HUES64 (cell line): ENCODE results near the gene CRTAC1.

Experiments used
- H3K27ac ChIP-seq: 2 replicates; pipeline ENCODE4 v1.7.0; 2013; ENCODE audit warnings: low read depth, low read length, inconsistent platforms
- H3K27me3 ChIP-seq: 2 replicates; pipeline ENCODE4 v1.6.1; 2013; ENCODE audit warnings: mild to moderate bottlenecking, low read length; ENCODE audit not compliant: insufficient read depth
- H3K36me3 ChIP-seq: 2 replicates; pipeline ENCODE4 v1.6.1; 2013; ENCODE audit warnings: mild to moderate bottlenecking, low read length; ENCODE audit not compliant: insufficient read depth
- H3K4me1 ChIP-seq: 2 replicates; pipeline ENCODE4 v1.6.1; 2013; ENCODE audit warnings: mild to moderate bottlenecking, low read length, moderate library complexity; ENCODE audit not compliant: insufficient read depth
- H3K4me3 ChIP-seq: 2 replicates; pipeline ENCODE4 v1.5.1; 2013; ENCODE audit warnings: mild to moderate bottlenecking, low read length, moderate library complexity
- H3K9ac ChIP-seq: 2 replicates; pipeline ENCODE4 v1.6.1; 2013; ENCODE audit warnings: mild to moderate bottlenecking, low read depth, low read length
- H3K9me3 ChIP-seq: 2 replicates; pipeline ENCODE4 v1.6.1; 2013; ENCODE audit warnings: low read depth, low read length; ENCODE audit not compliant: insufficient read depth
- WGBS: fragments of 150-250, 120-280 bp; methylation state at CpG from one replicate; pipeline ENCODE4 v1.1.7; 2013; ENCODE audit warnings: missing lambda C conversion rate; 5-methylcytosine and 5-hydroxymethylcytosine counted together

Gene CRTAC1

GRCh38 chr10:98029149-98030092 is 1.0 kb downstream of the CRTAC1 start:
- 4% methylated on average over 44 of the region's 44 CpGs for WGBS

GRCh38 chr10:98028168-98028770 is 2.2 kb downstream of the CRTAC1 start:
- WGBS = 14% methylated on average over 10 of the region's 11 CpGs

More at GRCh38 chr10:98029149-98030092, 1.0 kb downstream of the CRTAC1 start:
- Histone ChIP-seq H3K9me3 (no peaks in the 10 kb centered on the region), H3K4me3 (peak overlapping the region; percentile 69), H3K4me1 (no peaks in the 10 kb centered on the region), H3K27ac (no peak overlapping the region), H3K36me3 (no peaks in the 10 kb centered on the region), H3K27me3 (peaks cover 78% of the 10 kb centered on the region), H3K9ac (no peak overlapping the region; the same call in 1 of the 2 replicates)

GRCh38 chr10:98023024-98023423 is 7.4 kb downstream of the CRTAC1 start:
- Histone ChIP-seq H3K4me3 (no peak overlapping the region), H3K36me3 (no peaks in the 10 kb centered on the region), H3K4me1 (no peaks in the 10 kb centered on the region), H3K27me3 (peaks cover 19% of the 10 kb centered on the region), H3K9ac (no peak overlapping the region), H3K27ac (no peak overlapping the region), H3K9me3 (no peaks in the 10 kb centered on the region)
- 97% methylated on average over 4 of the region's 4 CpGs for WGBS

More at GRCh38 chr10:98028168-98028770, 2.2 kb downstream of the CRTAC1 start:
- H3K36me3 ChIP-seq = no peaks in the 10 kb centered on the region
- H3K4me1 ChIP-seq = no peaks in the 10 kb centered on the region
- no peaks in the 10 kb centered on the region for H3K9me3 ChIP-seq
- no peak overlapping the region for H3K9ac ChIP-seq
- no peak overlapping the region for H3K4me3 ChIP-seq
- H3K27me3 ChIP-seq = peaks cover 69% of the 10 kb centered on the region
- no peak overlapping the region for H3K27ac ChIP-seq

GRCh38 chr10:98020784-98021183 is 9.6 kb downstream of the CRTAC1 start:
- no peaks in the 10 kb centered on the region for H3K36me3 ChIP-seq
- no peaks in the 10 kb centered on the region for H3K4me1 ChIP-seq
- H3K4me3 ChIP-seq = no peak overlapping the region
- peaks cover 3% of the 10 kb centered on the region; the same call in 1 of the 2 replicates for H3K27me3 ChIP-seq
- no peak overlapping the region for H3K9ac ChIP-seq
- WGBS = no CpG with 5 or more reads among the region's 1 CpG
- no peak overlapping the region for H3K27ac ChIP-seq
- H3K9me3 ChIP-seq = no peaks in the 10 kb centered on the region

- Histone ChIP-seq H3K27me3 (peaks cover 3% of the 10 kb centered on the region; the same call in 1 of the 2 replicates), H3K9me3 (no peaks in the 10 kb centered on the region), H3K36me3 (no peaks in the 10 kb centered on the region), H3K27ac (no peak overlapping the region), H3K4me1 (no peaks in the 10 kb centered on the region), H3K9ac (no peak overlapping the region), H3K4me3 (no peak overlapping the region)
- 92% methylated on average over 3 of the region's 3 CpGs for WGBS
Observed at GRCh38 chr10:98020254-98020653, 10.2 kb downstream of the CRTAC1 start.

GRCh38 chr10:98019784-98020183 is 10.6 kb downstream of the CRTAC1 start:
- 0 out of 2 replicates have a peak, but pooled peaks cover 3% of the 10 kb centered on the region for H3K27me3 ChIP-seq
- no peak overlapping the region for H3K27ac ChIP-seq
- no peaks in the 10 kb centered on the region for H3K4me1 ChIP-seq
- no peaks in the 10 kb centered on the region for H3K9me3 ChIP-seq
- no peak overlapping the region for H3K4me3 ChIP-seq
- no peak overlapping the region for H3K9ac ChIP-seq
- WGBS = 86% methylated on average over 4 of the region's 4 CpGs
- H3K36me3 ChIP-seq = no peaks in the 10 kb centered on the region

GRCh38 chr10:98016772-98017475 is 13.5 kb downstream of the CRTAC1 start:
- no peak overlapping the region for H3K9ac ChIP-seq
- H3K9me3 ChIP-seq = no peaks in the 10 kb centered on the region
- no peaks in the 10 kb centered on the region for H3K36me3 ChIP-seq
- H3K4me3 ChIP-seq = no peak overlapping the region
- H3K27me3 ChIP-seq = no peaks in the 10 kb centered on the region
- no peak overlapping the region for H3K27ac ChIP-seq
- no peaks in the 10 kb centered on the region for H3K4me1 ChIP-seq
- WGBS = 92% methylated on average over 10 of the region's 10 CpGs

- H3K4me3 ChIP-seq = no peak overlapping the region
- WGBS = 88% methylated on average over 3 of the region's 3 CpGs
- H3K27me3 ChIP-seq = no peaks in the 10 kb centered on the region
- H3K9ac ChIP-seq = no peak overlapping the region
- H3K9me3 ChIP-seq = no peaks in the 10 kb centered on the region
- no peaks in the 10 kb centered on the region for H3K36me3 ChIP-seq
- no peak overlapping the region for H3K27ac ChIP-seq
- H3K4me1 ChIP-seq = peaks cover 3% of the 10 kb centered on the region; the same call in 1 of the 2 replicates
Observed at GRCh38 chr10:98013776-98014175, 16.6 kb downstream of the CRTAC1 start.

- Histone ChIP-seq H3K9me3 (no peaks in the 10 kb centered on the region), H3K27me3 (no peaks in the 10 kb centered on the region), H3K4me1 (peaks cover 5% of the 10 kb centered on the region; the same call in 1 of the 2 replicates), H3K36me3 (no peaks in the 10 kb centered on the region), H3K4me3 (no peak overlapping the region), H3K9ac (no peak overlapping the region), H3K27ac (no peak overlapping the region)
- 82% methylated on average over 4 of the region's 4 CpGs for WGBS
Observed at GRCh38 chr10:98013122-98013521, 17.3 kb downstream of the CRTAC1 start.

- no peak overlapping the region for H3K9ac ChIP-seq
- no peak overlapping the region for H3K27ac ChIP-seq
- WGBS = 42% methylated on average over 2 of the region's 2 CpGs
- H3K4me1 ChIP-seq = peaks cover 8% of the 10 kb centered on the region; the same call in 1 of the 2 replicates
- no peak overlapping the region for H3K4me3 ChIP-seq
- no peaks in the 10 kb centered on the region for H3K9me3 ChIP-seq
- no peaks in the 10 kb centered on the region for H3K36me3 ChIP-seq
- 0 out of 2 replicates have a peak, but pooled peaks cover 2% of the 10 kb centered on the region for H3K27me3 ChIP-seq
Observed at GRCh38 chr10:98012644-98013043, 17.8 kb downstream of the CRTAC1 start.
